ENCODE measurements around the gene DCAF8L2.

- no peak for TF ChIP-seq L3MBTL2 (conservative IDR thresholded peaks at IDR 0.05)
- TF ChIP-seq LEF1 (IDR thresholded peaks at IDR 0.05; ENCODE audit: borderline replicate concordance) = no peak
These were observed at the start of gene DCAF8L2 for GRCh38 chrX:27590044-27590443.

All from HEK293T (cell line).